GM12891 (cell line): ENCODE results near the gene WDR27.

Experiments
- DNase-seq: peaks from one replicate; pipeline ENCODE4 v3.0.0; 2011; ENCODE audit warnings: low spot score; ENCODE audit not compliant: insufficient read length
- FAIRE-seq: peaks from 2 replicates; lab custom pipeline; 2011; peaks lifted over from hg19 to GRCh38; lab: Jason Lieb, UNC
- PAX5 ChIP-seq: IDR thresholded peaks from 2 replicates; pipeline ENCODE4 v1.6.1; 2011; ENCODE audit warnings: low read length, moderate library complexity, mild to moderate bottlenecking; ENCODE audit not compliant: insufficient read depth, severe bottlenecking
- POLR2A ChIP-seq: IDR thresholded peaks from 2 replicates; pipeline ENCODE4 v1.6.1; 2011; ENCODE audit warnings: low read depth, low read length, control low read depth
- POLR2AphosphoS5 ChIP-seq: IDR thresholded peaks from 2 replicates; pipeline ENCODE4 v1.6.1; 2011; ENCODE audit warnings: low read depth, low read length, control low read depth
- POU2F2 ChIP-seq: IDR thresholded peaks from 2 replicates; pipeline ENCODE4 v1.6.1; 2011; ENCODE audit warnings: low read depth, mild to moderate bottlenecking, control low read depth, low read length, moderate library complexity
- SPI1 ChIP-seq: IDR thresholded peaks from 2 replicates; pipeline ENCODE4 v1.6.1; 2011; ENCODE audit warnings: low read depth, low read length, control low read depth
- TAF1 ChIP-seq: IDR thresholded peaks from 2 replicates; pipeline ENCODE4 v1.6.1; 2011; ENCODE audit warnings: low read depth, low read length, control low read depth

Gene WDR27

DNA sequence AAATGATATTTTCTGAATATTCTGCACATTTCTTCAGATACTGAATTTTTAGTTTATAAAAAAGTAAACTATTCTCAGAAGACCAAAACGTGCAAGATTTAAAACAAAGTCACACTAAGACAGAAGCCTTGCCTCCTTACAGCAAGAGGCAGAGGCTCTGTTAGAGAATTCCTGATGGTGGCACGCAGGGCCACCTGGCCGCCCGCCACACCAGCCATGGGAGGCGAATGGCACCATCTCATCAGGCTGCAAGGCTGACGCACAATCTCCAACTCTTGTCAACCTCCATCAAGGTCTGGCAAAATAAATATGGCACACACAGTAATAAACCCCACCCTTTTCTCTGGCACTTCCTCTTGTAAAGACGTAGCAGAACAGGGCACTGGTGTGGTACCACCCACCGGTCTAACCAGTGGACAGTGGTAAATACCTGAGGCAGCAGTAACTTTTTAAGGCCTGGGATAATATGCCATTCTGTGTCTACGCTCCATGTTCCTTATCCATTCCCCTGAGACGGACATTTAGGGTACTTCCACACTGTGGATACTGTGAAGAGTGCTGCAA, 111.4 kb downstream of the WDR27 start:
- DNase-seq (no peak), FAIRE-seq (peak; percentile 66)
- TF ChIP-seq SPI1 (peak; percentile 25; the same call in 1 of the 2 replicates), POU2F2 (no peak)

DNA sequence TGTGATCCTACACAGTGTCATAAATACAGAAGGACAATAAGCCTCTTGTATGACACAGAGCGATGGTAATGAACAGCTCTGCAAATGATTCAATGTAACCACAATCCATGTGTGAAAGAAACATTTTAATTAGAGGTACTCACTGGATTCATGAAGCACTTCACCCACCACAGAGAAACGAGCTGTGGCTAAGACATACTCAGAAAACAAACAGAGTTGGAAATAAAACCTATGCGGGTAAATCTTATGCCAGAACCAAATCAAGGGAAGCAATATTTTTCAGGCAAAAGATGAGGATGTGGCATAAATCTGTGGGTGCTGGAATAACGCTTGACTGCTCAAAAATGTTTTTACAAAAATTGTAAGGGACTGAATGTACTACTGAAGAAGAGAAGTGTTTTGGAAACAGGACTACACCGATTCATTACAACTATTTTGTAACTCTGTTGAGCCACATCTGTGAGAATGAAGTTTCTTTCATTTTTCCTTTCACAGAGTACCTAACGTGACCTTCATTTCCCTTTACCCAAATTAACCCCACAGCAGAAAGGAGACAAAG, 112.1 kb downstream of the WDR27 start:
- TF ChIP-seq PAX5 (no peak), TAF1 (no peak), POU2F2 (no peak), SPI1 (no peak), POLR2AphosphoS5 (no peak)
- FAIRE-seq (peak; percentile 60), DNase-seq (no peak)

DNA sequence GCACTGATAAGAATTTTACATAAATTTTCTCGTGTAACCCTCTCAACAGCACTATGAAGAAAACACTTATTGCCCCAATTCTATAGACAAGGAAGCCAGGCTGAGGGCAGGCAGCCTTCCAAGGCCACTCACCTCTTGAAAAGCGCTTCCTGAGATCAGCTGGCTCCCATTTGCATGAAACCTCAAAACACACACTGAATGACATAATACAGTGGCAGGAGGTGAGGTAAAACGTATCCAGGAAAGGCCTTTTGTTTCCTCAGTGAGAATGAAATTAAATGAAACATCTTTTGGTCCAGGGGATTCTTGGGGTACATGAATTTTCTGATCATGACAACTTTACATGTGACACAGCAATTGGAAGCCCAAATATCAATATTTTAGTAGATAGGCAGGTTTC, 112.5 kb downstream of the WDR27 start:
- TF ChIP-seq PAX5 (no peak), POU2F2 (peak; percentile 100)
- FAIRE-seq, result peak; percentile 76
- DNase-seq, result no peak

DNA sequence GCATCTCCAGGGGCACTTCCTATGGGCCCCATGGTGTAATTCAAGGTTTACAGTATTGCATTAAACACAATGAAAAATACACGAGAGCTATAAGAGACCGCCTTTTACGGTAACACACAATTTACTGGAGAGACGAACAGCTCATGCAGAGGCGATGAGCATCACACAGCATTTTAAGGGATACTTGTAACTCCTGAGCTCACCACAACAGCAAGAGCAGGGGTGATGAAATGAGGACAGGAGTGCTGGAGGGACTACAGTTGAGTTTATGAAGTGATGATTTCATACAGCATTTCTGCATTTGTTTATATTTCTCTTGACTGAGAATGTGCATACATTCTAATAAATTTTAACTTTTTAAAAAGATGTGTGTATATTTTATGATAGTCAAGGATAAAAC, 113.9 kb downstream of the WDR27 start:
- FAIRE-seq (no peak), DNase-seq (no peak)
- no peak for TF ChIP-seq POU2F2

DNA sequence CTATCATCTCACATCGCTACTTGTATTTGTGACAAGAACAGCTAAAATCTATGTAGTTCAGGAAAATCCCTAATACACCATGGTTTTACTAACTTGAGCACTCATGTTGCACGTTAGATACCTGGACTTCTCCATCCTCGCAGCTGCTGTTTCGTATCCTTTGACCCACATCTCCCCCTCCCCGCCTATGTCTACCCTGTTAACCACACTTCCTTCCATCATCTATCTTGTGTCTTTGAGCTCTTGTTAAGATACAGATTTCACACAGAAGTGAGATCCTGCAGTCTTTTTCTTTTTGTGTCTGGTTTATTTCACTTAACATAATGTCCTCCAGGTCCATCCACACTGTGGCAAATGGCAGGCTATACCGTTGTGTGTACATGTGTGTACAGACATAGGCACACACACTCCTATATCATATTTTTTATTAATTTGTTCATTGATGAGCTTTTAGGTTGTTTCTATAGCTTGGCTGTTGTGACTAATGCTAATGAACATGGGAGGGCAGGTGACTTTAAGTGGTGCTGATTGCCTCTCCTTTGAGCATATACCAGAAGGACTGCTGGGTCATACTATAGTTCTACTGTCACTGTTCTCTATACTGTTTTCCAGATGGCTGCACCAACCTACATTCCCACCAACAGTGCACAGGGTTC, 117.8 kb downstream of the WDR27 start:
- TF ChIP-seq PAX5 (no peak), SPI1 (0 out of 2 replicates have a peak, but pooled peaks have one; percentile 10)
- no peak for DNase-seq
- peak; percentile 74 for FAIRE-seq

DNA sequence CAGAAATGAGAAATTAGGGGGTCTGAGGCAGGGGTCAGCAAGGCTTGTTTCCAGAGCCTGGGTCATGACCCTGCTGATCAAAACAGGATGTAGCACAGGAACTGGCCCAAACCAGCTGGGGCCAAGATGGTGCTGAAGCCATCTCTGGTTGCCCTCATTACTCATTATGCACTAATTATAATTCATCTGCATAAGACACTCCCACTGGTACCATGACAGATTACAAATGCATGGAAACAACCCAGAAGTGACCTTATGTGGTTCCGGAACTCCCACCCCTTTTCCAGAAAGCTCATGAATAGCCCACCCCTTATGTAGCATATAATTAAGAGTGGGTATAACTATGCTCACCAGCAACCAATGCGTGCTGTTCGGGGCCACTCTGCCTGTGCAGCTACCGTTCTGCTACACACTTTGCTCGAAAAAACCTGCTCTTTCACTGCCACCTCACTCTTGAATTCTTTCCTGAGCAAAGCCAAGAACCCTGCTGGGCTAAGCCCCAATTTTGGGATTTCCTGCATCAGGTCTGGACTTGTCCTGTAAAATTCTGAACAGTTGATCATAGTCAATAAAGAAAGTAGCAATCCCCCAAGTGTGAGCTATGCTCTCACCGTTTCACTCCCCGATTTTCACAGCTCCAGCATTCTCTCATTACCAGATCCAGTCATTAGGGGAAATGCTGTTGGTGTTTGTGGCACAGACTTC, 122.3 kb downstream of the WDR27 start:
- FAIRE-seq, result no peak
- no peak for TF ChIP-seq POU2F2
- TF ChIP-seq POLR2AphosphoS5, result no peak
- TF ChIP-seq POLR2A, result no peak
- no peak for TF ChIP-seq TAF1
- DNase-seq, result no peak

DNA sequence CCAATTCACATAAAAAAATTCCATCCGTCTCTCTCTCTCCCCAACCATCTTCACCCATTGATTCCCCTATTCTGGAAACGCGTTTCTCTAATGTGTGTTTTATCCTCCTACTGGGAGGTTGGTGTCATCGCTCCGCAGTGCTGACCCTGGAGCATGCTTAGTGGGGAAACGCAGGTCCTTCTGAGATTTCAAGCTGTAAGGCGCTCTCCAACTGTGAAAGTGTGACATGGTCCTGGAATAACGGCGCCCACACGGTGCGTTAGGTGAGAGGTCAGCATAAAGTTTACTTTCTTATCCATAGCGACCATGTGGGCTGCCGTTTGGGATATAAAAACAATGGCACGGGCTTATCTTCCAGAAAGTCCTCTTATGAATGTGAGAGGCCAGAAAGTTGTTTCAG, 123.9 kb downstream of the WDR27 start:
- FAIRE-seq (no peak), DNase-seq (no peak)

DNA sequence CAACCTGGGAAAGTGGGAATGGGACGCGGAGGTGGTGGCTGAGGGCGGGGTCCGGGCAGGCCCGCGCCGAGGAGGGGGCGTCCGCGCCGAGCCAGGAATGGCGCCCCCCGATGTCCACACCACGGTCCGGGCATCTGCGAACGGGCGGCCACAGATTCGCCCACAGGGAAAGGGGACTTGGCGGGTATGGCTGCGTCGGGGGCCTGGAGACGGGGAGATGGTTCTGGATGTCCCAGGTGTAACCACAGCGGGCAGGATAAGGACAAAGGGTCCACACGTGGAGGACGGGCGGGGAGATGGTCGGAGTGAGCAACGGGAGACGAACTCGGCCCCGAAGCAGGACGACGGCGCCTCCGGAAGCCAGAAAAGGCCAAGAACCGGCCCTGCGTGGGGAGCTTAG, 124.6 kb downstream of the WDR27 start:
- FAIRE-seq (no peak), DNase-seq (no peak)
- TF ChIP-seq TAF1 (no peak), POLR2A (no peak), POU2F2 (no peak), SPI1 (no peak), PAX5 (no peak), POLR2AphosphoS5 (no peak)

More for the DNA sequence above, 123.9 kb downstream of the WDR27 start:
- TF ChIP-seq POLR2AphosphoS5, result no peak
- no peak for TF ChIP-seq TAF1
- no peak for TF ChIP-seq PAX5
- no peak for TF ChIP-seq POLR2A
- no peak for TF ChIP-seq SPI1
- TF ChIP-seq POU2F2, result no peak

DNA sequence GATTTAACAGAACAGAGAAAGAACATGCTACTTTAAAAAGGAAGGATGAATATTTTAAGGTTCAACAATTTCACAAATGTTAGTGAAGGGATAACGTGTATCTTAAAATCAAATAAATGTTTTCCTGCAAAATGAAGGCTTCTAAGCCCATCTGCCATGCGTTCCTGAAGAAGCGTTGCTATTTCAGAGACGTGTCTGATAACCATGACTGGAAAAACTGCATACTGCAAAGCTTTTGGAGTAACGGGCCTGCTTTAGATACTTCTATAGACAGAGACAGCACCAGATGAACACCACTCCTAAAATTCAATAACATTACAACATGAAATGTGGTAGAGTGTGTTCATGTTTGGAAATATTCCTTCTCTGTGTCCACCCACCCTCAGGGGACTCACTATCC, 126.0 kb downstream of the WDR27 start:
- TF ChIP-seq TAF1 (no peak), SPI1 (no peak), PAX5 (no peak), POU2F2 (no peak), POLR2AphosphoS5 (no peak), POLR2A (no peak)
- DNase-seq (no peak), FAIRE-seq (no peak)

DNA sequence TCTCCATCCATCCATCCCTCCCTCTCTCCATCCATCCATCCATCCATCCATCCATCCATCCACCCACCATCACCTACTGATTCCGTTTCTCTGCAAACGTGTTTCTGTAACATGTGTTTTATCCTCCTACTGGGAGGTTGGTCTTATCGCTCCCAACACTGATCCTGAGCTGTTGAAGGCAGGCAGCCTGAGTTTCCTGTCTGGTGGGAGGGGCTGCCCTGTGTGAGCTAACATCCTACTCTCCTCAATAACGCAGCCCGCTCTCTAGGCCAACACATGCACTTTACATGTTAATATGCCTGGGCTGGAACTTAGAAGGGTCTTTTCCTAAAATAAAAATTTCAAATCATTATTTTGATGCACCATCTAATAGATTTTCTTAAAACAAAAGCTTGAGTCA, 126.5 kb downstream of the WDR27 start:
- TF ChIP-seq PAX5 (no peak), POLR2AphosphoS5 (no peak), SPI1 (no peak), POLR2A (no peak), POU2F2 (no peak), TAF1 (no peak)
- FAIRE-seq (no peak), DNase-seq (no peak)
